Mesenchymal stem cell (in vitro differentiated cells and primary cell): ENCODE data around the gene LPP.
A peak's percentile ranks its signal among the peaks of the same experiment; 100 is the strongest.

Source experiments
- DNase-seq: peaks from one replicate; pipeline ENCODE4 v3.0.0-alpha.2; 2013
- H2AFZ ChIP-seq: one replicate; pipeline ENCODE4 v1.6.1; 2013; ENCODE audit warnings: low read depth, mild to moderate bottlenecking, control low read depth, inconsistent platforms, low read length, moderate library complexity
- H2AK5ac ChIP-seq: 2 replicates; pipeline ENCODE4 v1.6.1; 2013; ENCODE audit warnings: low read length, moderate library complexity, mild to moderate bottlenecking, inconsistent platforms; ENCODE audit not compliant: severe bottlenecking
- H2BK120ac ChIP-seq: one replicate; pipeline ENCODE4 v1.6.1; 2013; ENCODE audit warnings: low read depth, mild to moderate bottlenecking, inconsistent platforms, low read length, moderate library complexity
- H2BK12ac ChIP-seq, 2 experiments: one replicate each; pipeline ENCODE4 v1.6.1; 2013; ENCODE audit warnings: inconsistent platforms in 2 of 2, low read length in 2 of 2, mild to moderate bottlenecking in 2 of 2, moderate library complexity in 2 of 2, control low read depth in 1 of 2
- H2BK15ac ChIP-seq: one replicate; pipeline ENCODE4 v1.6.1; 2013; ENCODE audit warnings: mild to moderate bottlenecking, low read depth, inconsistent platforms; ENCODE audit not compliant: poor library complexity, severe bottlenecking
- H2BK5ac ChIP-seq: 2 replicates; pipeline ENCODE4 v1.6.1; 2013; ENCODE audit warnings: low read depth, mild to moderate bottlenecking, low read length, control low read depth, inconsistent platforms; ENCODE audit not compliant: poor library complexity, severe bottlenecking
- H3K14ac ChIP-seq, 2 experiments: one replicate each; pipeline ENCODE4 v1.6.1; 2013; ENCODE audit warnings: inconsistent platforms in 2 of 2, low read length in 2 of 2, control low read depth in 1 of 2, mild to moderate bottlenecking in 1 of 2, moderate library complexity in 1 of 2
- H3K18ac ChIP-seq, 2 experiments: one replicate each; pipeline ENCODE4 v1.6.1; 2013; ENCODE audit warnings: inconsistent platforms in 2 of 2, low read length in 2 of 2, control low read depth in 1 of 2, low read depth in 1 of 2, mild to moderate bottlenecking in 1 of 2
- H3K23ac ChIP-seq, 2 experiments: one replicate each; pipeline ENCODE4 v1.6.1; 2013; ENCODE audit warnings: inconsistent platforms in 2 of 2, low read length in 2 of 2, mild to moderate bottlenecking in 2 of 2, moderate library complexity in 2 of 2, control low read depth in 1 of 2
- H3K27ac ChIP-seq: 2 replicates; pipeline ENCODE4 v1.5.1; 2013; ENCODE audit warnings: mild to moderate bottlenecking, moderate library complexity, low read length, control low read depth, inconsistent platforms; ENCODE audit not compliant: poor library complexity, severe bottlenecking
- H3K27me3 ChIP-seq, 2 experiments: 2 replicates each; pipeline versions ENCODE4 v1.6.1 to v1.7.0; 2013; ENCODE audit warnings: low read length in 2 of 2, mild to moderate bottlenecking in 2 of 2, moderate library complexity in 2 of 2, control low read depth in 1 of 2, inconsistent platforms in 1 of 2; ENCODE audit not compliant: control insufficient read depth in 1 of 2, insufficient read depth in 1 of 2
- H3K36me3 ChIP-seq, 2 experiments: 2 replicates each; pipeline versions ENCODE4 v1.6.1 to v1.7.0; 2013; ENCODE audit warnings: low read length in 2 of 2, control low read depth in 1 of 2, inconsistent platforms in 1 of 2, low read depth in 1 of 2, mild to moderate bottlenecking in 1 of 2; ENCODE audit not compliant: insufficient read depth in 2 of 2, control insufficient read depth in 1 of 2
- H3K4ac ChIP-seq, 2 experiments: one replicate each; pipeline ENCODE4 v1.6.1; 2013; ENCODE audit warnings: inconsistent platforms in 2 of 2, low read length in 2 of 2, mild to moderate bottlenecking in 2 of 2, moderate library complexity in 2 of 2, control low read depth in 1 of 2, low read depth in 1 of 2
- H3K4me1 ChIP-seq: 2 replicates; pipeline ENCODE4 v1.6.1; 2013; ENCODE audit warnings: low read depth, low read length, control low read depth; ENCODE audit not compliant: control insufficient read depth, insufficient read depth
- H3K4me2 ChIP-seq: 2 replicates; pipeline ENCODE4 v1.6.1; 2013; ENCODE audit warnings: low read length, mild to moderate bottlenecking, inconsistent platforms; ENCODE audit not compliant: poor library complexity, severe bottlenecking
- H3K4me3 ChIP-seq, 2 experiments: 2 replicates each; pipeline versions ENCODE4 v1.5.1 to v1.7.0; 2013; ENCODE audit warnings: low read length in 2 of 2, mild to moderate bottlenecking in 2 of 2, control low read depth in 1 of 2, low read depth in 1 of 2; ENCODE audit not compliant: insufficient read depth in 1 of 2
- H3K79me1 ChIP-seq: replicated peaks from 2 replicates; pipeline ENCODE4 v1.6.1; 2013; ENCODE audit warnings: mild to moderate bottlenecking, control low read depth, low read length, inconsistent platforms; ENCODE audit not compliant: poor library complexity, severe bottlenecking
- H3K9ac ChIP-seq: 2 replicates; pipeline ENCODE4 v1.7.0; 2013; ENCODE audit warnings: mild to moderate bottlenecking, low read length, moderate library complexity
- H3K9me3 ChIP-seq: 2 replicates; pipeline ENCODE4 v1.7.0; 2013; ENCODE audit warnings: mild to moderate bottlenecking, low read length; ENCODE audit not compliant: control insufficient read depth
- H4K8ac ChIP-seq: one replicate; pipeline ENCODE4 v1.6.1; 2013; ENCODE audit warnings: inconsistent platforms, mild to moderate bottlenecking, low read length, moderate library complexity
- H4K91ac ChIP-seq: one replicate; pipeline ENCODE4 v1.6.1; 2013; ENCODE audit warnings: mild to moderate bottlenecking, low read length, inconsistent platforms
- WGBS: methylation state at CpG from one replicate; pipeline ENCODE4 v1.1.7; 2013; ENCODE audit warnings: mixed read lengths; 5-methylcytosine and 5-hydroxymethylcytosine counted together

LPP gene

DNA sequence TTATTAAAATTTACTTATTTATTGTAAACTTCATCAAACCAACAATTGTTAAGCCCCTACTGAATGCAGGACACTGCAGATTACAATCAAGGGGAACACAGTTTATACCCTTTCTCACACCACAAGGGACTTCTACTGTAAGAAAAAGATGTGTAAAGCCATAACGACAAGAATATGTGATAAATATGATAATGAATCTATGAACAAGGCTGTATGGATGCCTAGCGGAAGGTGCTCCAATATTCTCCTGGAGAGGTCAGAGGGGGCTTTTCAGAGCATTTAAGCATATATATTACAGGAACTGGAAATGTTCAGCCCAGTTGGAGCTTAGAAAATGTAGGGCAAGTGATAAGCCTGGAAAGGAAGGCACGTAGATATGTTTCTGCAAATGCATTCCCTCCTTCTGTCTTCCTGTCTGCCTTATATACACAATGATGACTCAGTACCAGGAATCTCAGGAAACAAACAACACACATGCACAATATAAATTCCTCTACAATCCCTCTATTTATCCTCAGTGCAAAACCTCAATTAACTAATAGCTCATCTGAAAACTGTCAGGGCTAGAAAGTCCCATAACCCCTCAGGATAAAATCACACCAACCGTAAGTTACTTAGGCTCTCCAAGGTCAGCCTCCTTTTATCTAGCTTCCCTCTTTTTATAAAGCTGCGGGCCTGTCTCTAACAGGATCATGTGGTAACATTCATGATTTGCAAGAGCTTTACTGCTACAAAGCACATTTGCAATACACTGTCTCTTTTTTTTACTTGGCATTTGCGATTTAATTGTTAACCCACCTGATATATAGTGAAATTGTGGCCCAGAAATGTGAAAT is 393.1 kb downstream of the LPP start:
- H3K27me3 ChIP-seq = no peaks in the 10 kb centered on the region
- no peaks in the 10 kb centered on the region for H3K4me1 ChIP-seq
- no peak overlapping the region for H3K14ac ChIP-seq
- H2BK5ac ChIP-seq = no peak overlapping the region
- H3K79me1 ChIP-seq = peaks cover 12% of the 10 kb centered on the region
- H3K36me3 ChIP-seq = peaks cover 0 to 15% of the 10 kb centered on the region in 2 experiments
- H2BK12ac ChIP-seq = peak overlapping the region in 1 of 2 experiments; percentile 28
- H3K4me2 ChIP-seq = no peak overlapping the region
- H3K27ac ChIP-seq = no peak overlapping the region
- H4K91ac ChIP-seq = no peak overlapping the region
- H2BK120ac ChIP-seq = no peak overlapping the region
- no peak overlapping the region for H3K18ac ChIP-seq
- H3K9me3 ChIP-seq = no peaks in the 10 kb centered on the region
- H4K8ac ChIP-seq = no peak overlapping the region
- no peak overlapping the region for H3K4ac ChIP-seq
- no peak overlapping the region for H2BK15ac ChIP-seq
- no peak overlapping the region for H2AK5ac ChIP-seq
- WGBS = 36% methylated on average over 5 of the region's 6 CpGs
- DNase-seq = peak; percentile 86
- H3K23ac ChIP-seq = no peak overlapping the region
- H3K4me3 ChIP-seq = no peak overlapping the region
- no peak overlapping the region for H3K9ac ChIP-seq
- no peak overlapping the region for H2AFZ ChIP-seq

DNA sequence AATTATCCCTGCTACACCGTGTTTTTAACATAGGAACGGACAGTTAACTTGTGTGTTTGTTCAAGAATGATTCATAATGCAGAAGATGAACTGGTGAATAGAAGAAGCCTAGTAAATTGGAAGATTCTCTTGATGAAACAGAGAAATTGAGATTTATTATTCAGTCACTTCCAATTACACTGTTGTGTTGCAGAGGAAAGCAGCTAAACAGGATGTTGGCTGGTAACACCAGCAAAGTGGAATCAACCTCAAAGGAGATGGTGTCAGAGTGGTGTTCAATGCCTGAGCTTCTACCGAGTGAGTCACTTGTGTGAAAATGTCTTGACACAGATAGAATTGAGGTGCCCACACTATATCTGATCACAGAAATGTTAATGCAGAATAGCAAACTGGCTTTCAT is 399.6 kb downstream of the LPP start:
- Histone ChIP-seq H3K79me1 (peaks cover 18% of the 10 kb centered on the region), H2BK120ac (no peak overlapping the region), H3K4me2 (no peak overlapping the region), H2BK15ac (no peak overlapping the region), H2AK5ac (no peak overlapping the region), H2BK5ac (no peak overlapping the region), H3K27me3 (no peaks in the 10 kb centered on the region), H3K4me1 (peaks cover 1% of the 10 kb centered on the region), H3K36me3 (no peaks in the 10 kb centered on the region), H4K8ac (no peak overlapping the region), H3K9me3 (no peaks in the 10 kb centered on the region), H3K4ac (no peak overlapping the region), H2AFZ (no peak overlapping the region), H3K27ac (no peak overlapping the region), H4K91ac (no peak overlapping the region), H3K18ac (no peak overlapping the region), H3K14ac (no peak overlapping the region), H3K23ac (no peak overlapping the region), H3K4me3 (no peak overlapping the region), H2BK12ac (no peak overlapping the region), H3K9ac (no peak overlapping the region)
- 100% methylated on average over 2 of the region's 3 CpGs for WGBS
- DNase-seq = peak; percentile 29

DNA sequence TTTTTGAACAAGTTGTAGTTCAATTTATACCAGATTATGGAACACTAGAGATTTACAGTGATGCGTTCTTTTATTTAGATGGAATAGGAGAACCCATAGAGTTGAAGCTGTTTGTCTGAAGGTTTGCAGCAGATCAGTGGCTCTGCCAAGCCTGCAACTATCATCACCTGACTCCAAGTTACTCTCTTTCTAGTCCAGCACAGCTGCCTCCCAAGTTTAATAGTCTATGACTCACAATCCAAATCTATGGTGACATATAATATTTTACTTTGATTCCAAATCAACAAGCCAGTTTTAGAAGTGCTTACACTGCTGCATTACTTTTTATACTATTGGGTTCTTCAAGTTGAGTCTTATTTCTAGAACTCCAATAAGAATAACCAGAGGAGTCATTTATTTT is 400.4 kb downstream of the LPP start:
- Histone ChIP-seq H3K23ac (no peak overlapping the region), H3K4ac (no peak overlapping the region), H3K27me3 (no peaks in the 10 kb centered on the region), H3K36me3 (no peaks in the 10 kb centered on the region), H3K9ac (no peak overlapping the region), H3K27ac (no peak overlapping the region), H2BK120ac (no peak overlapping the region), H2AFZ (no peak overlapping the region), H3K4me1 (peaks cover 3% of the 10 kb centered on the region), H2AK5ac (no peak overlapping the region), H3K4me2 (no peak overlapping the region), H2BK12ac (no peak overlapping the region), H3K18ac (no peak overlapping the region), H3K9me3 (no peaks in the 10 kb centered on the region), H4K8ac (no peak overlapping the region), H3K14ac (no peak overlapping the region), H3K79me1 (peaks cover 19% of the 10 kb centered on the region), H2BK5ac (no peak overlapping the region), H3K4me3 (no peak overlapping the region), H2BK15ac (no peak overlapping the region), H4K91ac (no peak overlapping the region)
- DNase-seq = no peak
- 100% methylated on average over 1 of the region's 1 CpG for whole genome bisulfite sequencing

DNA sequence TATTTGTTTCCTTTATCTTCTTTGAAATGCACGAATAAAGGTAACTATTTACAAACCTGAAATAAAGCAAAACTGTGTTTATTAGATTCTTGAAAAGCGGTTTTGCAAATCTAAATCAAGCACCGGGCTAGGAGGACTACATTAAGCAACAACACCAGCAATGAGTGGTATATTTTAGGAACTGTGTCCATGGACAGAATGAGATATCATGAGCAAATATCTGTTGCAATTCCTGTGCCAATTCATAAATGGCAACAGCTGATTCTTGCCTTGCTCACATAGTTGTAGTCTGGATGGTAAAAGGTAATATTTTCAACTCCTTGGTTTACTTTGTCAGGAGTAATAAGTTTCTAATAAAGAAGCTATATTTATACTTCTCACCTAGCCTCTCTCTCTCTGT is 403.3 kb downstream of the LPP start:
- H3K18ac ChIP-seq = no peak overlapping the region
- 93% methylated on average over 2 of the region's 3 CpGs for WGBS
- no peak for DNase-seq

More for the DNA sequence above, 403.3 kb downstream of the LPP start:
- Histone ChIP-seq H3K9ac (no peak overlapping the region), H3K23ac (no peak overlapping the region), H2BK120ac (no peak overlapping the region), H3K4me2 (no peak overlapping the region), H4K91ac (no peak overlapping the region), H2BK5ac (no peak overlapping the region), H3K4me1 (peaks cover 3% of the 10 kb centered on the region), H3K79me1 (peaks cover 24% of the 10 kb centered on the region), H3K27me3 (no peaks in the 10 kb centered on the region), H3K4me3 (no peak overlapping the region), H3K9me3 (no peaks in the 10 kb centered on the region), H3K36me3 (no peaks in the 10 kb centered on the region), H2BK12ac (no peak overlapping the region), H2AFZ (no peak overlapping the region), H3K4ac (no peak overlapping the region), H4K8ac (no peak overlapping the region), H2AK5ac (no peak overlapping the region), H2BK15ac (no peak overlapping the region), H3K27ac (no peak overlapping the region), H3K14ac (no peak overlapping the region)
